ENCODE measurements around the gene PEX13. TPM values are rescaled to one million over a fixed set of nuclear protein-coding genes. Genes with fewer than 3 reads are reported as not detected.

The PEX13 gene
- polyA plus RNA-seq, 6 donors from 2014 or later, result 8.5 to 17.9 (median 10.6) TPM

GRCh38 chr2:61045226-61045625, 27.7 kb downstream of the PEX13 start:
- H3K4me1 Mint-ChIP-seq, result peaks cover 10 to 27% (median 16%) of the 10 kb centered on the region in 3 donors
- no peak for ATAC-seq (ENCODE audit: low read depth in 2 of 2)
- H3K9me3 Mint-ChIP-seq, result no peaks in the 10 kb centered on the region
- H3K4me3 Mint-ChIP-seq, result no peak overlapping the region
- DNase-seq, result no peak
- no peak overlapping the region for H3K27ac Mint-ChIP-seq
- no peaks in the 10 kb centered on the region for H3K27me3 Mint-ChIP-seq
- peaks cover 0 to 11% of the 10 kb centered on the region in 2 donors for H3K36me3 Mint-ChIP-seq

- Mint-ChIP-seq H3K9me3 (no peaks in the 10 kb centered on the region), H3K36me3 (peaks cover 0 to 11% of the 10 kb centered on the region in 2 donors), H3K4me1 (peaks cover 10 to 24% (median 16%) of the 10 kb centered on the region in 3 donors), H3K27ac (no peak overlapping the region), H3K4me3 (no peak overlapping the region), H3K27me3 (no peaks in the 10 kb centered on the region)
- DNase-seq (no peak), ATAC-seq (ENCODE audit: low read depth in 2 of 2) (no peak)
Observed at GRCh38 chr2:61045999-61046398, 28.5 kb downstream of the PEX13 start.

- Mint-ChIP-seq H3K27ac (peak overlapping the region in 1 of 6 donors; percentile 83), H3K27me3 (no peaks in the 10 kb centered on the region), H3K9me3 (no peaks in the 10 kb centered on the region), H3K4me1 (no peaks in the 10 kb centered on the region), H3K4me3 (no peak overlapping the region), H3K36me3 (no peaks in the 10 kb centered on the region)
- DNase-seq (no peak), ATAC-seq (ENCODE audit: low read depth in 2 of 2) (no peak)
Observed at GRCh38 chr2:61055557-61055956, 38.0 kb downstream of the PEX13 start.

DNA sequence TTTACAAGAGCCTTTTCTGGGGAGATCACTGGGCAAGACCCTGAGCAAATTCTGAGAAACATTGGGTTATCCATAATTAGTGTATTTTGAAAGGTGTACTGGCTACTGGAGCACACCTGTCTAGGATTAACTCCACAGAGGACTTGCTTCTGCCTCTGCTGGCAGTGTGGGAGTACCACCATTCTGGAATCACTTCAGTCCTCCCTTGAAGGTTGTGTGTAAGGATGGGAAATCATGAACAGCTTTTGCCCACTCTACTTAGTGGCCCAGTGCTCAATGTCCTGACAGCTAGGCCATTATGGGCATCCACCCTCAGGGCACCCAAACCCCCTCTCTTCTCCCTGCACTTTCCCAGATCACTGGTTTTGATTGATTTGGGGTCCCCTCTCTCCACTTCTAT, 40.0 kb downstream of the PEX13 start:
- no peak for DNase-seq

DNA sequence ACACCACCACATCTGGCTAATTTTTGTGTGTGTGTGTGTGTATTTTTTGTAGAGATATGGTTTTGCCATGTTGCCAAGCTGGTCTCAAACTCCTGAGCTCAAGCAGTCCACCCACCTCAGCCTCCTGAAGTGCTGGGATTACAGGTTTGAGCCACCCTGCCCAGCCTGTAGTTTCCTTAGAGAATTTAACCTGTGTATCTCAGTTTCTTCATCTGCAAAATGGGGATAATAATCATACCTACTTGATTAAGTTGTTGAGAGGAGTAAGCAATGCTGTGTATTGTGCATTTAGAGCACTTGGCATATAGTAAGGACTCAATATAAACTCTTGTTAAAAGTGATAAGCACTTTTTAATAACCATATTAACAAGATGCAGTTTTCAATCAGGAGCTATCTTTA, 41.9 kb downstream of the PEX13 start:
- no peak for DNase-seq
- no peak overlapping the region for H3K27ac Mint-ChIP-seq
- H3K4me1 Mint-ChIP-seq, result no peaks in the 10 kb centered on the region
- no peaks in the 10 kb centered on the region for H3K36me3 Mint-ChIP-seq
- no peaks in the 10 kb centered on the region for H3K27me3 Mint-ChIP-seq
- ATAC-seq (ENCODE audit: low read depth in 2 of 2), result no peak
- no peak overlapping the region for H3K4me3 Mint-ChIP-seq
- H3K9me3 Mint-ChIP-seq, result no peaks in the 10 kb centered on the region

More for the DNA sequence above, 40.0 kb downstream of the PEX13 start:
- Mint-ChIP-seq H3K36me3 (no peaks in the 10 kb centered on the region), H3K9me3 (no peaks in the 10 kb centered on the region), H3K27me3 (no peaks in the 10 kb centered on the region), H3K27ac (peak overlapping the region in 1 of 6 donors; percentile 54), H3K4me3 (no peak overlapping the region), H3K4me1 (no peaks in the 10 kb centered on the region)
- no peak for ATAC-seq (ENCODE audit: low read depth in 2 of 2)

GRCh38 chr2:61065714-61066709, 48.5 kb downstream of the PEX13 start, which contains the start of gene SANBR:
Gene SANBR (plus strand): TSS chr2:61065871. CDS start chr2:61070351, 4,480 bp downstream.
- H3K4me3 Mint-ChIP-seq, result peak within 1 kb of the TSS; percentile 91 to 98 (median 96)
- H3K27ac Mint-ChIP-seq, result peak within 1 kb of the TSS in 3 of 6 donors; percentile 91 to 97 (median 93)
- H3K4me1 Mint-ChIP-seq, result peaks cover 4 to 14% (median 6%) of the 10 kb centered on the region in 3 donors
- peak; percentile 96 to 97 for ATAC-seq (ENCODE audit: low read depth in 2 of 2)
- no peaks in the 10 kb centered on the region for H3K36me3 Mint-ChIP-seq
- DNase-seq, result peak; percentile 87
- H3K27me3 Mint-ChIP-seq, result no peaks in the 10 kb centered on the region
- H3K9me3 Mint-ChIP-seq, result no peaks in the 10 kb centered on the region

DNA sequence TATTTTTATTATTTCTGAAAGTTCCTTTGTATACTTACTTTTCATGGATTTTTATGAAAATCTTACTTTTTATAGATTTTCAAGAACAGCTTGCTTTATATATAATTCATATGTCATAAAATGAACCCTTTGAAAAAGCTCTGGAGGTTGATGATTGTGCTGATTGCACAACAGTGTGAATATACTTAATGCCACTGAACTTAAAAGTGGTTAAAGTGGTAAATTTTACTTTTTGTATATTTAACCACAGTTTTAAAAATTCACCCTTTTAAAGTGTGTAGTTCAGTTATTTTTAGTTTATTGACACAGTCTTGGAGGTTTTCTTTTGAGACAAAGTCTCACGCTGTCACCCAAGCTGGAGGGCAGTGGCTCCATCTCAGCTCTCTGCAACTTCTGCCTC, 56.6 kb downstream of the PEX13 start:
- H3K36me3 Mint-ChIP-seq, result no peaks in the 10 kb centered on the region
- H3K9me3 Mint-ChIP-seq, result no peaks in the 10 kb centered on the region
- no peak for ATAC-seq (ENCODE audit: low read depth in 2 of 2)
- no peak overlapping the region for H3K27ac Mint-ChIP-seq
- H3K4me1 Mint-ChIP-seq, result no peaks in the 10 kb centered on the region
- no peak for DNase-seq
- no peak overlapping the region for H3K4me3 Mint-ChIP-seq
- no peaks in the 10 kb centered on the region for H3K27me3 Mint-ChIP-seq

DNA sequence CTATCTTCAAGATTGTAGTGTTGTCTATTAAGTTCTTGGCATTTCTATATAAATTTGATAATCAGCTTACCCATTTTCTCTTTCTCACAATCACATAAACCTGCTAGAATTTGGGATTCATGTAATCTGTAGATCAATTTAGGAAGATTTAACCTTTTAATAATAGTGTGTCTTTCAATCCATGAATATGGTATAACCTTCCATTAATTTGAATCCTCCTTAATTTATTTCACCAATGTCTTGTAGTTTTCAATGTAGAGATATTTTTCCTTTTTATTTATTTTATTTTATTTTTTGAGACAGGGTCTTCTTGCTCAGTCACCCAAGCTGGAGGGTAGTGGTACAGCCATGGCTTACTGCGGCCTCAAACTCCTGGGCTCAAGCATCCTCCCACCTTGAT, 68.4 kb downstream of the PEX13 start:
- Mint-ChIP-seq H3K4me3 (no peak overlapping the region), H3K27ac (no peak overlapping the region), H3K27me3 (no peaks in the 10 kb centered on the region), H3K4me1 (no peaks in the 10 kb centered on the region), H3K9me3 (no peaks in the 10 kb centered on the region), H3K36me3 (no peaks in the 10 kb centered on the region)
- ATAC-seq (ENCODE audit: low read depth in 2 of 2) (no peak), DNase-seq (no peak)

- Mint-ChIP-seq H3K9me3 (no peaks in the 10 kb centered on the region), H3K27me3 (no peaks in the 10 kb centered on the region), H3K4me1 (no peaks in the 10 kb centered on the region), H3K4me3 (no peak overlapping the region), H3K36me3 (no peaks in the 10 kb centered on the region), H3K27ac (no peak overlapping the region)
- DNase-seq (no peak), ATAC-seq (ENCODE audit: low read depth in 2 of 2) (no peak)
Observed at GRCh38 chr2:61089797-61090196, 72.3 kb downstream of the PEX13 start.

GRCh38 chr2:61090386-61090921, 72.9 kb downstream of the PEX13 start:
- Mint-ChIP-seq H3K4me3 (no peak overlapping the region), H3K27ac (peak overlapping the region in 1 of 6 donors; percentile 8), H3K27me3 (no peaks in the 10 kb centered on the region), H3K9me3 (no peaks in the 10 kb centered on the region), H3K4me1 (no peaks in the 10 kb centered on the region), H3K36me3 (no peaks in the 10 kb centered on the region)
- DNase-seq (no peak), ATAC-seq (ENCODE audit: low read depth in 2 of 2) (no peak)

DNA sequence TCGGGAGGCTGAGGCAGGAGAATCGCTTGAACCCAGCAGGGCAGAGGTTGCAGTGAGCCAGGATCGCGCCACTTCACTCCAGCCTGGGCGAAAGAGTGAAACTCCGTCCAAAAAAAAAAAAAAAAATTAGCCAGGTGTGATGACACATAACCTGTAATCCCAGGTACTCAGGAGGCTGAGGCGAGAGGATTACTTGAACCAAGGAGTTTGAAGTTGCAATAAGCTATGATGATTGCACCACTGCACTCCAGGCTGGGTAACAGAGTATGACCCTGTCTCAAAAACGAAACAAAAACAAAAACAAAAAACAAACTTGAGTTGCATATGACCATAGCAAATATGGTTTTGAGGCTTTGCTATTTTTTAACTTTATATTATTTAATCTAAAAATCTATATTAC, 74.0 kb downstream of the PEX13 start:
- Mint-ChIP-seq H3K27ac (no peak overlapping the region), H3K36me3 (no peaks in the 10 kb centered on the region), H3K27me3 (no peaks in the 10 kb centered on the region), H3K4me3 (no peak overlapping the region), H3K4me1 (no peaks in the 10 kb centered on the region), H3K9me3 (peaks cover 0 to 1% (median 0%) of the 10 kb centered on the region in 7 donors)
- ATAC-seq (ENCODE audit: low read depth in 2 of 2), result no peak
- DNase-seq, result no peak

DNA sequence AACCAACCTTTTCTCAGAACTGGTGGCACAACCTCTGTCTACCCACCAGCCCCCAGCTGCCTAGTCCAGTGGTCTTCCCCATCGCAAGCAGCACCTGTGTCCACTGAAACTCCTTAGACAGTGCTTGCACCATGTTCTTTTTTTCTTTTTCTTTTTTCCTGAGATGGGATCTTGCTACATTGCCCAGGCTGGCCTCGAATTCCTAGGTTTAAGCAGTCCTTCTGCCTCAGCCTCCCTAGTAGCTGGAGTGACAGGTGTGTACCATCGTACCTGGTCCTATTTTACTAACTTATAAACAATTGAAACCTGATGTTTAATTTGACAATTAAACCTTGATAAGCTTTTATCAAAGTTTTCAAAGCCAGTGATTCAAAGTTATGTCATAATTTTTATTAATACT, 78.9 kb downstream of the PEX13 start:
- Mint-ChIP-seq H3K27ac (no peak overlapping the region), H3K27me3 (no peaks in the 10 kb centered on the region), H3K4me1 (no peaks in the 10 kb centered on the region), H3K36me3 (no peaks in the 10 kb centered on the region), H3K9me3 (peaks cover 0 to 1% (median 0%) of the 10 kb centered on the region in 7 donors), H3K4me3 (no peak overlapping the region)
- ATAC-seq (ENCODE audit: low read depth in 2 of 2), result no peak
- DNase-seq, result no peak

GRCh38 chr2:61100801-61101200, 83.3 kb downstream of the PEX13 start:
- H3K27me3 Mint-ChIP-seq, result no peaks in the 10 kb centered on the region
- ATAC-seq (ENCODE audit: low read depth in 2 of 2), result no peak

More at GRCh38 chr2:61100801-61101200, 83.3 kb downstream of the PEX13 start:
- no peak overlapping the region for H3K4me3 Mint-ChIP-seq
- no peak for DNase-seq
- no peak overlapping the region for H3K27ac Mint-ChIP-seq
- peaks cover 0 to 1% (median 0%) of the 10 kb centered on the region in 7 donors for H3K9me3 Mint-ChIP-seq
- H3K36me3 Mint-ChIP-seq, result no peaks in the 10 kb centered on the region
- no peaks in the 10 kb centered on the region for H3K4me1 Mint-ChIP-seq

All from naive B cell (primary cell).